Spleen (tissue), 11 donors: Measurements from ENCODE around the gene SHISA5. TPM values are rescaled to one million over a fixed set of nuclear protein-coding genes. Genes with fewer than 3 reads are reported as not detected.

Source experiments
- DNase-seq: peaks from one replicate; pipeline ENCODE4 v3.0.0-alpha.2; 2020
- H3K27ac ChIP-seq, 8 donors: fragments of 200-600 bp; sonication (generic) in 7 of 8; 1 replicate in 4 of 8; 2 replicates in 4 of 8; pipeline versions ENCODE4 v1.5.0 to v1.8.0; 2016 to 2021; ENCODE audit warnings: inconsistent platforms in 4 of 8, mild to moderate bottlenecking in 4 of 8, moderate library complexity in 1 of 8
- H3K27me3 ChIP-seq, 7 donors: fragments of 200-600 bp; sonication (generic) in 6 of 7; replicated peaks in 1 of 7; 1 replicate in 4 of 7; 2 replicates in 3 of 7; pipeline versions ENCODE4 v1.5.0 to v1.8.0; 2016 to 2021; ENCODE audit warnings: inconsistent platforms in 3 of 7, mild to moderate bottlenecking in 1 of 7
- H3K36me3 ChIP-seq, 6 donors: fragments of 200-600 bp; sonication (generic) in 5 of 6; 1 replicate in 4 of 6; 2 replicates in 2 of 6; pipeline versions ENCODE4 v1.5.0 to v1.8.0; 2016 to 2021; ENCODE audit warnings: inconsistent platforms in 2 of 6
- H3K4me1 ChIP-seq, 6 donors: fragments of 200-600 bp; sonication (generic) in 5 of 6; 1 replicate in 3 of 6; 2 replicates in 3 of 6; pipeline versions ENCODE4 v1.5.0 to v1.8.0; 2016 to 2021; ENCODE audit warnings: inconsistent platforms in 3 of 6
- H3K4me3 ChIP-seq, 8 donors: fragments of 200-600 bp; sonication (generic) in 7 of 8; 1 replicate in 4 of 8; 2 replicates in 4 of 8; pipeline versions ENCODE4 v1.5.0 to v1.8.0; 2016 to 2021; ENCODE audit warnings: inconsistent platforms in 4 of 8, mild to moderate bottlenecking in 4 of 8, moderate library complexity in 2 of 8
- H3K9me3 ChIP-seq, 8 donors: fragments of 200-600 bp; sonication (generic) in 7 of 8; 1 replicate in 4 of 8; 2 replicates in 4 of 8; pipeline versions ENCODE4 v1.5.0 to v1.8.0; 2016 to 2021; ENCODE audit warnings: inconsistent platforms in 4 of 8
- CTCF ChIP-seq, 11 experiments: fragments of 200-600 bp in 7 of 11; fragments of 450-650 bp in 4 of 11; sonication (generic) in 4 of 11; IDR thresholded peaks in 8 of 11; conservative IDR thresholded peaks in 3 of 11; 1 replicate in 7 of 11; 2 replicates in 4 of 11; pipeline versions ENCODE4 v1.4.0 to v1.8.0; 2016 to 2021; ENCODE audit warnings: antibody characterized with exemption in 11 of 11, inconsistent platforms in 4 of 11, mild to moderate bottlenecking in 1 of 11
- POLR2A ChIP-seq, 3 donors: fragments of 450-650 bp; IDR thresholded peaks; one replicate each; pipeline ENCODE4 v1.5.1; 2017; ENCODE audit warnings: antibody characterized with exemption in 3 of 3, mild to moderate bottlenecking in 1 of 3
- POLR2AphosphoS5 ChIP-seq, 3 donors: sonication (generic); formaldehyde crosslinking; IDR thresholded peaks; one replicate each; pipeline ENCODE4 v1.5.1; 2017; ENCODE audit warnings: antibody characterized with exemption in 3 of 3
- WGBS, 5 donors: extraction: QIAGEN DNeasy Blood & Tissue Kit in 3 of 5; methylation state at CpG; one replicate each; pipeline versions ENCODE4 v1.1.5 to v1.1.7; 2013 to 2018; 5-methylcytosine and 5-hydroxymethylcytosine counted together
- intact Hi-C: fragments of 100-400 bp; cut with DNase I; formaldehyde crosslinking; loops from one replicate; pipeline ENCODE4 v1.15.0; 2023; ENCODE audit warnings: low total_unique reads
- polyA plus RNA-seq, 3 donors: library from polyadenylated mRNA; stranded (reverse); fragments of 200-250 nt; gene quantifications; one replicate each; pipeline ENCODE4 v1.2.1, GENCODE V29; 2013
- total RNA-seq, 7 donors: library from RNA; depleted of rRNA in 3 of 7; stranded (reverse); fragments of >200 nt in 3 of 7; fragmentation: NEBNext Ultra II Directional in 4 of 7; extraction: Animal tissue kit (Norgen Biotek cat#: 25700) in 4 of 7; gene quantifications; one replicate each; pipeline versions ENCODE4 v1.1.0 to v1.2.1, GENCODE V29; 2016 to 2021
- donor health status: healthy with polysubstance abuse.
- donor health status: DM: no; HTN: no; CAD: no; lungs with moderate emphysema.
- donor health status: DM: no; HTN: no; CAD: no.
- donor health status: Bipolar disorder and iron deficiency.
- donor health status: healthy.
- donor health status: DM: no; HTN: no; CAD: no.
- donor health status: DM: yes; HTN: yes; CAD: no.

SHISA5 gene
- total and polyA plus RNA-seq, 10 donors: 80.2 to 227 (median 173) TPM

GRCh38 chr3:48468329-48468731 lies 35.6 kb downstream of the SHISA5 start:
- peak; percentile 73 for DNase-seq
- Histone ChIP-seq H3K9me3 (no peaks in the 10 kb centered on the region), H3K27ac (peak overlapping the region; percentile 29 to 99 (median 97)), H3K36me3 (peaks cover 0 to 66% (median 31%) of the 10 kb centered on the region in 6 donors), H3K4me3 (peak overlapping the region in 2 of 8 donors; percentile 58 to 92), H3K4me1 (peaks cover 59 to 88% (median 82%) of the 10 kb centered on the region in 6 donors), H3K27me3 (no peaks in the 10 kb centered on the region)
- intact Hi-C loops: no loop called here
- peak in 2 of 3 donors; percentile 21 to 47 for TF ChIP-seq POLR2AphosphoS5 (IDR thresholded peaks at IDR 0.05)
- no peak for TF ChIP-seq CTCF (IDR thresholded peaks at IDR 0.05 in 8 of 11, conservative IDR thresholded peaks at IDR 0.05 in 3 of 11)
- no peak for TF ChIP-seq POLR2A (IDR thresholded peaks at IDR 0.05)
- WGBS, 5 donors: 84 to 89% (median 85%) methylated on average over 3 to 8 of the region's 8 CpGs

GRCh38 chr3:48467473-48468267 lies 36.3 kb downstream of the SHISA5 start:
- peaks cover 57 to 84% (median 78%) of the 10 kb centered on the region in 6 donors for H3K4me1 ChIP-seq
- intact Hi-C loops: no loop called here
- no peak for TF ChIP-seq POLR2A (IDR thresholded peaks at IDR 0.05)
- no peak for TF ChIP-seq POLR2AphosphoS5 (IDR thresholded peaks at IDR 0.05)
- TF ChIP-seq CTCF (IDR thresholded peaks at IDR 0.05 in 8 of 11, conservative IDR thresholded peaks at IDR 0.05 in 3 of 11): no peak
- 58 to 85% (median 75%) methylated on average over 7 of the region's 7 CpGs for WGBS, 5 donors
- peak overlapping the region; percentile 39 to 92 (median 67) for H3K4me3 ChIP-seq
- no peaks in the 10 kb centered on the region for H3K27me3 ChIP-seq
- H3K27ac ChIP-seq: peak overlapping the region; percentile 92 to 99 (median 98)
- peaks cover 0 to 73% (median 31%) of the 10 kb centered on the region in 6 donors for H3K36me3 ChIP-seq
- DNase-seq: peak; percentile 54
- H3K9me3 ChIP-seq: no peaks in the 10 kb centered on the region

GRCh38 chr3:48467110-48467454 lies 36.9 kb downstream of the SHISA5 start:
- H3K4me3 ChIP-seq: peak overlapping the region; percentile 39 to 92 (median 67)
- TF ChIP-seq POLR2AphosphoS5 (IDR thresholded peaks at IDR 0.05): no peak
- TF ChIP-seq POLR2A (IDR thresholded peaks at IDR 0.05): no peak
- no peak for TF ChIP-seq CTCF (IDR thresholded peaks at IDR 0.05 in 8 of 11, conservative IDR thresholded peaks at IDR 0.05 in 3 of 11)
- DNase-seq: no peak
- H3K36me3 ChIP-seq: peaks cover 0 to 76% (median 31%) of the 10 kb centered on the region in 6 donors
- H3K9me3 ChIP-seq: no peaks in the 10 kb centered on the region
- WGBS, 5 donors: 60 to 80% (median 66%) methylated on average over 3 to 9 of the region's 9 CpGs
- intact Hi-C loops: no loop called here
- no peaks in the 10 kb centered on the region for H3K27me3 ChIP-seq
- peak overlapping the region; percentile 92 to 99 (median 98) for H3K27ac ChIP-seq
- peaks cover 57 to 80% (median 73%) of the 10 kb centered on the region in 6 donors for H3K4me1 ChIP-seq

- WGBS, 5 donors: 0 to 18% (median 12%) methylated on average over 7 to 19 of the region's 19 CpGs
- intact Hi-C loops: no loop called here
- H3K9me3 ChIP-seq: no peaks in the 10 kb centered on the region
- TF ChIP-seq CTCF (IDR thresholded peaks at IDR 0.05 in 8 of 11, conservative IDR thresholded peaks at IDR 0.05 in 3 of 11): no peak
- TF ChIP-seq POLR2A (IDR thresholded peaks at IDR 0.05): no peak
- TF ChIP-seq POLR2AphosphoS5 (IDR thresholded peaks at IDR 0.05): peak; percentile 27 to 71 (median 40)
- no peaks in the 10 kb centered on the region for H3K27me3 ChIP-seq
- H3K36me3 ChIP-seq: peaks cover 0 to 81% (median 31%) of the 10 kb centered on the region in 6 donors
- H3K27ac ChIP-seq: peak overlapping the region; percentile 92 to 99 (median 98)
- DNase-seq: peak; percentile 86
- peak overlapping the region; percentile 39 to 92 (median 67) for H3K4me3 ChIP-seq
- peaks cover 53 to 75% (median 68%) of the 10 kb centered on the region in 6 donors for H3K4me1 ChIP-seq
Observed at GRCh38 chr3:48466386-48467109, 37.4 kb downstream of the SHISA5 start.
